OCI-LY3 (cell line): ENCODE results near the gene POLH.

Source experiments
- CTCF ChIP-seq: fragments of 200-600, 300-600 bp; sonication (generic); IDR thresholded peaks from 2 replicates; pipeline ENCODE4 v1.5.1; 2014; ENCODE audit warnings: antibody characterized with exemption, low read length, low read depth
- EZH2phosphoT487 ChIP-seq: fragments of 200-600 bp; shearing (Covaris generic); IDR thresholded peaks from 2 replicates; pipeline ENCODE4 v1.6.1; 2018; ENCODE audit warnings: antibody characterized with exemption, mixed run types, low read depth

DNA sequence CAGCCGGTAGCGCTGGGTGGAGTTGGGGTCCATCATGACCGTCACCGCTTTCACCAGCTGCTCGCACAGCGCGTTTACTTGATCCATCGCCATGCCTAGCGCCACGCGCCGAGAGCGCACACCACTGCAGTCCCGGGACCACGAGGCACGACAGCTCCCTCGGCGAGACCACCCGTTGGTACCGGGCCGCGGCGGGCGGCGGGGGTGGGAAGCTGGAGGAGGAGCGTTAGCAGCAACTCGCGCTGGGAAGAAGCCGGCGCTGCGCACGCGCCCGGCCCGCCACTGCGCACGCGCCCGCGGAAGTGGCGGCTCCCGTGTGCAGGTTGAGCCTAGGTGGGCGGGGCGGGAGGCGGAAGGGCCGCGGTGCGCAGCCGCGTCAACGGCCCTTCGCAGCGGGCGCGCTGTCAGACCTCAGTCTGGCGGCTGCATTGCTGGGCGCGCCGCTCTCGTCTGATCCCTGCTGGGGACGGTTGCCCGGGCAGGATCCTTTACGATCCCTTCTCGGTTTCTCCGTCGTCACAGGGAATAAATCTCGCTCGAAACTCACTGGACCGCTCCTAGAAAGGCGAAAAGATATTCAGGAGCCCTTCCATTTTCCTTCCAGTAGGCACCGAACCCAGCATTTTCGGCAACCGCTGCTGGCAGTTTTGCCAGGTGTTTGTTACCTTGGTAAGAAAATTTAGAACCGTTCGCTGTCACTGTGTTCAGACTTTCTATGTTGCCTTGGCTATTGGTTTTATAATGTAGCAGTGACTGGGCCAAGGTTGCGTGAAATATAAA, at the start of gene POLH, which contains the start of gene XPO5:
- TF ChIP-seq CTCF (no peak), EZH2phosphoT487 (no peak)
